DND-41 (cell line): ENCODE measurements around the gene HSBP1L1.

ENCODE experiments used
- EZH2 ChIP-seq: IDR thresholded peaks from 3 replicates; pipeline ENCODE4 v1.6.1; 2012; ENCODE audit warnings: borderline replicate concordance, low read depth, mild to moderate bottlenecking, moderate library complexity, low read length, inconsistent platforms; ENCODE audit not compliant: severe bottlenecking
- TF ChIP-seq, protein P1 (sequence below): IDR thresholded peaks from 2 replicates; pipeline ENCODE4 v1.5.1; 2012; ENCODE audit warnings: borderline replicate concordance, low read length, moderate library complexity, mild to moderate bottlenecking; ENCODE audit not compliant: poor library complexity, severe bottlenecking; ENCODE audit errors: extremely low read depth

- no peak for TF ChIP-seq EZH2
- TF ChIP-seq, protein P1, sequence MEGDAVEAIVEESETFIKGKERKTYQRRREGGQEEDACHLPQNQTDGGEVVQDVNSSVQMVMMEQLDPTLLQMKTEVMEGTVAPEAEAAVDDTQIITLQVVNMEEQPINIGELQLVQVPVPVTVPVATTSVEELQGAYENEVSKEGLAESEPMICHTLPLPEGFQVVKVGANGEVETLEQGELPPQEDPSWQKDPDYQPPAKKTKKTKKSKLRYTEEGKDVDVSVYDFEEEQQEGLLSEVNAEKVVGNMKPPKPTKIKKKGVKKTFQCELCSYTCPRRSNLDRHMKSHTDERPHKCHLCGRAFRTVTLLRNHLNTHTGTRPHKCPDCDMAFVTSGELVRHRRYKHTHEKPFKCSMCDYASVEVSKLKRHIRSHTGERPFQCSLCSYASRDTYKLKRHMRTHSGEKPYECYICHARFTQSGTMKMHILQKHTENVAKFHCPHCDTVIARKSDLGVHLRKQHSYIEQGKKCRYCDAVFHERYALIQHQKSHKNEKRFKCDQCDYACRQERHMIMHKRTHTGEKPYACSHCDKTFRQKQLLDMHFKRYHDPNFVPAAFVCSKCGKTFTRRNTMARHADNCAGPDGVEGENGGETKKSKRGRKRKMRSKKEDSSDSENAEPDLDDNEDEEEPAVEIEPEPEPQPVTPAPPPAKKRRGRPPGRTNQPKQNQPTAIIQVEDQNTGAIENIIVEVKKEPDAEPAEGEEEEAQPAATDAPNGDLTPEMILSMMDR = no peak
Observed at GRCh38 chr18:79975985-79976680, 11.7 kb downstream of the HSBP1L1 start.
